IPS DF 4.7 (cell line): Measurements from ENCODE around the gene RPRD1A.
"Not testable (repeated sequence)": the region's sequence is repeated elsewhere in the genome, so short reads cannot be mapped to it uniquely, and the experiment has no call there.

Source experiments
- DNase-seq: peaks from one replicate; pipeline ENCODE4 v3.0.0-alpha.2; 2013; ENCODE audit warnings: low spot score; ENCODE audit errors: extremely low read depth

Gene RPRD1A

DNA sequence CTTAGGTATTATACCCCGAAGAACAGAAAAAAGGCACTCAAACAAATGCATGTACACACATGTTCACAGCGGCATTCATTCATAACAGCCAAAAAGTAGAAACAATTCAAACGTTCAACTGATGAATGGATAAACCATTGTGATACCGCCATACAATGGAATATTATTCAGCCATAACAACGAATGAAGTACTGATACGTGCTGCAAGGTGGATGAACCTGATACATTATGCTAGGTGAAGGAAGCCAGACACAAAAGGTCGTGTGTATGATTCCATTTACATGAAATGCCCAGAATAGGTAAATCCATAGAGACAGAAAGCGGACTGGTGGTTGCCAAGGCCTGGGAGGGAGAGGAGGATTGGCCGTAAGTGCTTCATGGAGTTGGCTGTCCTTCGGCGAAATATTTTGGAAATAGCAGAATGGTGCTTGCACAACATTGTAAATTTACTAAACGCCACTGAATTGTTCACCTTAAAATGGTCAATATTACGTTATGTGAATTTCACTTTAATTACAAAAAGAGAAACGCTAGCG is 95.6 kb downstream of the RPRD1A start:
- DNase-seq = no peak

- no peak for DNase-seq
Observed at GRCh38 chr18:35969676-35970075, 97.7 kb downstream of the RPRD1A start.

GRCh38 chr18:35968278-35968880 is 99.0 kb downstream of the RPRD1A start:
- no peak for DNase-seq

GRCh38 chr18:35967866-35968265 is 99.5 kb downstream of the RPRD1A start:
- DNase-seq = not testable (repeated sequence)

DNA sequence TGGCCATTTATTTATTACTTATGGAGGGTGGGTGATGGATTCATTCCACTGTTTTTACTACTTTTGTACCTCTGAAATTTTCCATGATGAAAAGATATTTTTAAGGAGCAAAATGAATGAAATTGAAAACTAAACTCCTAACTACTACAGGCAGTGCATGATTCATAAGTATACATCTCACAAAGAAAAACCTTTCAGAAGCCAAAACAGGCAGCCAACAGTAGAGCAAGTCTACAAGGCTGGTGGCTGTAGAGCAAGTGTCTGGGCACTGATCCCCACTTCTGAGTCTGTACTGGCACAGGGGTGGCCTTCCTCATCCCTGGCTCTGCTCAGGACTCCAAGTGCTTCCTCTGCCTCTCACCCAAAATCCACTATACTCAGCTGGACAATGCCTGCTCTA is 103.0 kb downstream of the RPRD1A start:
- no peak for DNase-seq

DNA sequence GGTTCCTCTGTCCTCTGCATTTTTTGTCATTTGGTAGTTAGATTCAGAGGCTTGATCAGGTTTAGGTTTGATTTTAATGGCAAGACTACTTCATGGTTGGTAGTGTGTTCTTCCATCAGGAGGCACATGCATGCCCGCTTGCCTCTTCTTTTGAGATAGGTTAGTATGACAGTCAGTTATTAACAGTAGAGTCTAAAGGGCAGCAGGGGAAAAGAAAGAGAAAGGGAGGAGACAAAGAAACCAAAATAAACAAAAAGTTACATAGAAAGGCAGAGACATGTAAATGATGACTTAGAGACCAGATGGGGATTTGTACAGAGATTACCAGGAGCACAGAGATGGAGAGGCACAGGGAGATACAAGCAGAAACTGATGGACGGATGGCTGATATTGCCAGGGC is 105.0 kb downstream of the RPRD1A start:
- no peak for DNase-seq

GRCh38 chr18:35956226-35956625 is 111.1 kb downstream of the RPRD1A start:
- no peak for DNase-seq

DNA sequence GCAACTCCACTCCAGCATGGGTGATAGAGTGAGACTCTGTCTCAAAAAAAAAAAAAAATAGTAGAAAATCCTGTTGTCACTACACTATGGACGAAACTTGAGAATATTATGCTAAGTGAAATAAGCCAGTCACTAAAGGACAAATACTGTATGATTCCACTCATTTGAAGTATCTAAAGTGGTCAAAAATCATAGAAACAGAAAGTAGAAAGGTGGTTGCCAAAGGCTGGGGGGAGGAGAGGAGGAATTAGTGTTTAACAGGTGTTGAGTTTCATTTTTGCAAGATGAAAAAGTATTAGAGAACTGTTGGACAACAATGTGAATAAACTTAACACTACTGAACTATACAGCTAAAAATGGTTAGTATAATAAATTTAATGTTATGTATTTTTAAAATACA is 113.7 kb downstream of the RPRD1A start:
- no peak for DNase-seq

DNA sequence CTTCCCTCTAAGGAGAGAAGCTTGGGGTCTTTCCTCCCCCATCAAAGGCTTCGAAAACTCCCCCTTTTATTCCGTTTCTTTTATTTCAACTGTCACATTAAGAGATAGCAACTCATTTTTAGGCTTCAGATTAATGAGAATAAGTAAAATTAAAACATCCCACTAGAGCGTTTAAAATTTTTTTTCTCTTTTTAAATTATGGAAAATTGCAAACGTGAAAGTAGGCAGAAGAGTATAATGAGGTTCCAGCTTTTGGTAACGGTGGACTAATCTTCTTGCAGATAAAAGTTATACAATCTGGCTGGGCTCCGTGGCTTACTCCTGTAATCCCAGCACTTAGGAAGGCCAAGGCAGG is 116.8 kb downstream of the RPRD1A start:
- DNase-seq = no peak

- DNase-seq = peak; percentile 76
Observed at GRCh38 chr18:35949903-35950627, 117.3 kb downstream of the RPRD1A start.

DNA sequence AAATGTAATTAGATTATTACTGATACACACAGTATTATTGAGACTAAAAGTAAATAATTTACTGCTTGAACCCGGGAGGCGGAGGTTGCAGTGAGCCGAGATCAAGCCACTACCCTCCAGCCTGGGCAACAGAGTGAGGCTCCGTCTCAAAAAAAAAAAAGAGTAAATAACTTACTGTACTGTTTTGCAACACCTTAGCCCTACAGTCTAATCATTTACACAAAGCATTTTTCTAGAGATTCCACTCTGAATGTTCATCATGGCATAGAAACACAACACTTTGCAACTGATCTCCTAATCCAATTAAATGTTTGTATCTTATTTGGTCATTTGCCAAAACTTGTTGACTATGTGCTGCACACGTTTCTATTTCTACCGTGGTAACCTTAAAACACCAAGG is 118.3 kb downstream of the RPRD1A start:
- no peak for DNase-seq

- DNase-seq = no peak
Observed at GRCh38 chr18:35948080-35948479, 119.3 kb downstream of the RPRD1A start.

GRCh38 chr18:35942661-35943060 is 124.7 kb downstream of the RPRD1A start:
- no peak for DNase-seq

- DNase-seq = no peak
Observed at GRCh38 chr18:35942133-35942532, 125.2 kb downstream of the RPRD1A start.

DNA sequence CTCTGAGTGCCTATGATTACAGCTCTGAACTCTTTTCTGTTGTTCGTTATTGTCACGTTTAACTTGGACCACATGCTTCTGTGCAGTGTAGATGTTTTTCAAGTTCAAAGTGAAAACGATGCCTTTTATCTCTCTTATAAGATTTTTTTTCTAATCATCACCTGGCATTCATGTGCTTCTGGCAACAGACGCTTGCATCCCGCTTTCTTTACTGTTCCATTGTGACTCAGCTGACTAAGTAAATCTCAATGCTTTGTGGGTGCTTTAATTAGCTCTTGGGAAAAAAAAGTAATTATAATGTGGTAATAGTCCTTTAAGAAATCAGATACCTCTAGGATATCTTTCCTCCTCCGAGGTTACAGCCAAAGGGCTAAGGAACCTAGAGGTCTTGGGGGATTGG is 126.1 kb downstream of the RPRD1A start:
- no peak for DNase-seq
